ENCODE data around the gene EGLN2.
"Not testable (repeated sequence)": the region's sequence is repeated elsewhere in the genome, so short reads cannot be mapped to it uniquely, and the experiment has no call there.

Gene EGLN2

GRCh38 chr19:40852467-40853152 lies 53.6 kb downstream of the EGLN2 start:
- DNase-seq (ENCODE audit: low spot score); in situ Hi-C loops (cut with MboI; ENCODE audit: low pct_unique_long_range_greater_than_20kb, low sequenced_read_pairs, unreplicated experiment): not testable (repeated sequence)
